Measurements from ENCODE around the gene TUBB4B.

The TUBB4B gene

DNA sequence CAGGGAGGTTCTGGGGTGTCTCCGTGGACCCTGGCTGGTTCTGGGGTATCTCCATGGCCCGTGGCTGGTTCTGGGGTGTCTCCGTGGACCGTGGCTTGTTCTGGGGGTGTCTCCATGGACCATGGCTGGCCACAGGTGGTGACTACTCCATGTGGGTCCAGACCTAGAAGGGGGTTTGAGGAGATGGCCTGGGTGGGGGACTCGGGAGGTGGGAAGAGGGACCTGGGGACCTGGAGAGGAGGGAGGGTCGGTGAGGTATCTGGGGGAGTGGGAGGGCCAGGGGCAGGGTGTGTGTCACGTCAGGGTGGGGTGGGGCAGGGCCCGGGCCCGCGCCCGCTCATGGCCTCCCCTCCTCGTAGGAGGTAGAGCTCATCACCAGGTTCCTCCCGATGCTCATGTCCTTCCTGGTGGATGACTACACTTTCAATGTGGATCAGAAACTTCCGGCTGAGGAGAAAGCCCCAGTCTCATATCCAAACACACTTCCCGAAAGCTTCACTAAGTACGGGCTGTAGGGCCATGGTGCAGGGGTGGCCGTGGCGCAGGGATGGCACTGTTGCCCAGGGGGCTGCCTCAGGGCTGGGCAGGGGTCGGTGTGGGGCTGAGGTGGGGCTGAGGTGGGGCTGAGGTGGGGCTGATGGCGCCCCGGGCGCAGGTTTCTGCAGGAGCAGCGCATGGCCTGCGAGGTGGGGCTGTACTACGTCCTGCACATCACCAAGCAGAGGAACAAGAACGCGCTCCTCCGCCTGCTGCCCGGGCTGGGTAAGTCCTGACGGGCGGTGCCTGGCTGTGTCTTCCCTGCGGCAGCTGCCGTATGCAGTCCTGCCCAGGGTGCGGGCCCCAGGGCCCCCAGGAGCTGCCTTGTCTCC, 25.7 kb downstream of the TUBB4B start:
- peaks cover 42% of the 10 kb centered on the region for H3K4me1 ChIP-seq (ENCODE audit: insufficient read depth, low read length, severe bottlenecking)
- TF ChIP-seq, protein P1, sequence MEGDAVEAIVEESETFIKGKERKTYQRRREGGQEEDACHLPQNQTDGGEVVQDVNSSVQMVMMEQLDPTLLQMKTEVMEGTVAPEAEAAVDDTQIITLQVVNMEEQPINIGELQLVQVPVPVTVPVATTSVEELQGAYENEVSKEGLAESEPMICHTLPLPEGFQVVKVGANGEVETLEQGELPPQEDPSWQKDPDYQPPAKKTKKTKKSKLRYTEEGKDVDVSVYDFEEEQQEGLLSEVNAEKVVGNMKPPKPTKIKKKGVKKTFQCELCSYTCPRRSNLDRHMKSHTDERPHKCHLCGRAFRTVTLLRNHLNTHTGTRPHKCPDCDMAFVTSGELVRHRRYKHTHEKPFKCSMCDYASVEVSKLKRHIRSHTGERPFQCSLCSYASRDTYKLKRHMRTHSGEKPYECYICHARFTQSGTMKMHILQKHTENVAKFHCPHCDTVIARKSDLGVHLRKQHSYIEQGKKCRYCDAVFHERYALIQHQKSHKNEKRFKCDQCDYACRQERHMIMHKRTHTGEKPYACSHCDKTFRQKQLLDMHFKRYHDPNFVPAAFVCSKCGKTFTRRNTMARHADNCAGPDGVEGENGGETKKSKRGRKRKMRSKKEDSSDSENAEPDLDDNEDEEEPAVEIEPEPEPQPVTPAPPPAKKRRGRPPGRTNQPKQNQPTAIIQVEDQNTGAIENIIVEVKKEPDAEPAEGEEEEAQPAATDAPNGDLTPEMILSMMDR (IDR thresholded peaks at IDR 0.05; ENCODE audit: low read length), result no peak
- no peak for TF ChIP-seq EZH2 (IDR thresholded peaks at IDR 0.05; ENCODE audit: borderline replicate concordance, low read length)
- no peaks in the 10 kb centered on the region for H3K9me2 ChIP-seq (ENCODE audit: low read depth, low read length)
- no peak overlapping the region for H2AFZ ChIP-seq (ENCODE audit: low read length)
- H3F3A ChIP-seq (ENCODE audit: insufficient read depth, low read length), result no peaks in the 10 kb centered on the region
- no peaks in the 10 kb centered on the region for H3K9me3 ChIP-seq (ENCODE audit: low read length)
- H3K9ac ChIP-seq (ENCODE audit: low read length), result 0 out of 2 replicates have a peak overlapping the region, but pooled peaks have one; percentile 39
- H3K79me2 ChIP-seq (ENCODE audit: insufficient read depth, low read length), result no peaks in the 10 kb centered on the region
- peaks cover 41% of the 10 kb centered on the region for H3K36me3 ChIP-seq (ENCODE audit: insufficient read depth, low read length)
- H3K27ac ChIP-seq (ENCODE audit: low read depth, low read length, poor library complexity, severe bottlenecking), result peak overlapping the region; percentile 92
- peak overlapping the region; percentile 58 for H3K4me3 ChIP-seq (ENCODE audit: low read depth, low read length, poor library complexity, severe bottlenecking)
- H3K27me3 ChIP-seq (ENCODE audit: insufficient read depth, low read length), result no peaks in the 10 kb centered on the region
- peak overlapping the region; percentile 74 for H3K4me2 ChIP-seq (ENCODE audit: low read length)
- no peaks in the 10 kb centered on the region for H4K20me1 ChIP-seq (ENCODE audit: insufficient read depth, low read length)

DNA sequence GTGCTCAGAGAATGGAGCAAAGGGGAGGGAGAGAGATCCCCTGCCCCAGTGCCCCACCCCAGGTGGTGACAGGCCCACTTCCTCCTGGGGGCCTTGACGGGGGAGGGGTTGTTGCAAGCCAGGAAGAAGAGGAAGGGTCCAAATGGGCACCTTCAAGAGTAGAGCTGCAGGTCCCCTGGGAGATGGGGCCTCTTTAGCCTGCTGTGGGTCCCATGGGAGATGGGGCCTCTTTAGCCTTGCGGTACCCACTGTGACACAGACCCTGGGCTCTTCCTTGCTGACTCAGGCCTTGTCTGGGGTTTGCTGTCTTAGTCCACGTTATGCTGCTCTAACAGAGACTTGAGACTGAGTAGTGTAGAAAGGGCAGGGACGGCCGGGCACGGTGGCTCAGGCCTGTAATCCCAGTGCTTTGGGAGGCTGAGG, 26.9 kb downstream of the TUBB4B start:
- H3K27me3 ChIP-seq (ENCODE audit: insufficient read depth, low read length), result no peaks in the 10 kb centered on the region
- H3K4me1 ChIP-seq (ENCODE audit: insufficient read depth, low read length, severe bottlenecking), result peaks cover 42% of the 10 kb centered on the region
- H3K27ac ChIP-seq (ENCODE audit: low read depth, low read length, poor library complexity, severe bottlenecking), result peak overlapping the region; percentile 92
- no peaks in the 10 kb centered on the region for H4K20me1 ChIP-seq (ENCODE audit: insufficient read depth, low read length)
- H3K9me3 ChIP-seq (ENCODE audit: low read length), result no peaks in the 10 kb centered on the region
- peak overlapping the region; percentile 74 for H3K4me2 ChIP-seq (ENCODE audit: low read length)
- peak overlapping the region; percentile 61; the same call in 1 of the 2 replicates for H3K9ac ChIP-seq (ENCODE audit: low read length)
- H3K9me2 ChIP-seq (ENCODE audit: low read depth, low read length), result no peaks in the 10 kb centered on the region
- no peaks in the 10 kb centered on the region for H3F3A ChIP-seq (ENCODE audit: insufficient read depth, low read length)
- peaks cover 52% of the 10 kb centered on the region for H3K36me3 ChIP-seq (ENCODE audit: insufficient read depth, low read length)
- peak overlapping the region; percentile 58 for H3K4me3 ChIP-seq (ENCODE audit: low read depth, low read length, poor library complexity, severe bottlenecking)
- no peaks in the 10 kb centered on the region for H3K79me2 ChIP-seq (ENCODE audit: insufficient read depth, low read length)
- TF ChIP-seq EZH2 (IDR thresholded peaks at IDR 0.05; ENCODE audit: borderline replicate concordance, low read length), result no peak
- TF ChIP-seq, protein P1 (IDR thresholded peaks at IDR 0.05; ENCODE audit: low read length), result no peak
- H2AFZ ChIP-seq (ENCODE audit: low read length), result no peak overlapping the region

DNA sequence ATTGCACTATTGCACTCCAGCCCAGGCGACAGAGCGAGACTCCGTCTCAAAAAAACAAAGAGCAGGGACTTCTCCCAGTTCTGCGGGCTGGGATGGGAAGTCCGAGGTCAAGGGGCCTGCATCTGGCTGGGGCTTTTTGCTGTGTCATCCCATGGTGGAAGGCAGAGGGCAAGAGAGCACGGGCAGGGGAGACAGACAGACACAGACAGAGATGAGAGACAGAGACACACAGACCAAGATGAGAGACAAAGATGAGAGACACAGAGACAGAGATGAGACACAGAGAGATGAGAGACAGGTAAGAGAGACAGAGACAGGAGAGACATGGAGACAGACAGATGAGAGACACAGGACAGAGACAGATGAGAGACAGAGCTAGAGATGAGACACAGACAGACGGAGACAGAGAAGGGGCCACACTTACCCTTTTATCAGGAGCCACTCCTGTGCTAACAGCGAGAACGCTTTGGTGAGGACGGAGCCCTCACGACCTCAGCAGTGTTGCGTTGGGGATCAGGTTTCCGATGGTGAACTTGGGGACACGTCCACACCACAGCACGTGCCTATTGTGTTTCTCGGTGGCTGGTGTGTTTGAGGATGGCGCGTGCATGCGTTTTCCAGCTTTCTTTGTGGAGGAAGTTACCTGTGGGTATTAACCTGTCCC, 27.6 kb downstream of the TUBB4B start:
- Histone ChIP-seq H3K27me3 (ENCODE audit: insufficient read depth, low read length) (no peaks in the 10 kb centered on the region), H3F3A (ENCODE audit: insufficient read depth, low read length) (no peaks in the 10 kb centered on the region), H3K4me3 (ENCODE audit: low read depth, low read length, poor library complexity, severe bottlenecking) (peak overlapping the region; percentile 58), H3K4me1 (ENCODE audit: insufficient read depth, low read length, severe bottlenecking) (peaks cover 46% of the 10 kb centered on the region), H3K36me3 (ENCODE audit: insufficient read depth, low read length) (peaks cover 57% of the 10 kb centered on the region), H4K20me1 (ENCODE audit: insufficient read depth, low read length) (no peaks in the 10 kb centered on the region), H3K9ac (ENCODE audit: low read length) (peak overlapping the region; percentile 61), H3K27ac (ENCODE audit: low read depth, low read length, poor library complexity, severe bottlenecking) (peak overlapping the region; percentile 92), H3K9me2 (ENCODE audit: low read depth, low read length) (no peaks in the 10 kb centered on the region), H3K4me2 (ENCODE audit: low read length) (peak overlapping the region; percentile 74), H3K79me2 (ENCODE audit: insufficient read depth, low read length) (no peaks in the 10 kb centered on the region), H2AFZ (ENCODE audit: low read length) (no peak overlapping the region), H3K9me3 (ENCODE audit: low read length) (no peaks in the 10 kb centered on the region)
- TF ChIP-seq, protein P1 (IDR thresholded peaks at IDR 0.05; ENCODE audit: low read length), result no peak
- TF ChIP-seq EZH2 (IDR thresholded peaks at IDR 0.05; ENCODE audit: borderline replicate concordance, low read length), result no peak
